Ureter (tissue), 1 donor: ENCODE results near the gene CRISP3. TPM values are rescaled to one million over a fixed set of nuclear protein-coding genes. Genes with fewer than 3 reads are reported as not detected.

Experiments used
- total RNA-seq: library from RNA; stranded (reverse); gene quantifications from one replicate; pipeline ENCODE4 v1.2.4, GENCODE V29; 2023
- donor health status: DM: yes; HTN: yes; CAD: no.

The CRISP3 gene
- total RNA-seq, 1 donor from 2014 or later, result 117 TPM

Other genes starting within 250 kb of the CRISP3 start
- gene GLYATL3, start 244.5 kb downstream of the CRISP3 start, total RNA-seq, result not detected
- gene C6orf141, start 193.7 kb downstream of the CRISP3 start, total RNA-seq, result 1.6 TPM
- gene RHAG, start 107.5 kb downstream of the CRISP3 start, total RNA-seq, result not detected
- 0.60 TPM for gene CRISP2, start 30.8 kb downstream of the CRISP3 start, total RNA-seq
- 0.23 TPM for gene PGK2, start 42.9 kb upstream of the CRISP3 start, total RNA-seq
- gene CRISP1, start 122.1 kb upstream of the CRISP3 start, total RNA-seq, result not detected
- not detected for gene DEFB114, start 219.8 kb upstream of the CRISP3 start, total RNA-seq
- not detected for gene DEFB113, start 225.2 kb upstream of the CRISP3 start, total RNA-seq